Measurements from ENCODE around the gene ERC2. TPM values are rescaled to one million over a fixed set of nuclear protein-coding genes. Genes with fewer than 3 reads are reported as not detected.

ERC2 gene
- total RNA-seq, 1 donor from 2014 or later: 0.35 TPM

GRCh38 chr3:56488812-56489600 lies 20.7 kb upstream of the ERC2 start:
- no peaks in the 10 kb centered on the region for H3K4me1 Mint-ChIP-seq (ENCODE audit: unreplicated experiment)

GRCh38 chr3:56484525-56485032 lies 16.3 kb upstream of the ERC2 start:
- H3K27ac Mint-ChIP-seq (ENCODE audit: unreplicated experiment): no peak overlapping the region
- no peaks in the 10 kb centered on the region for H3K36me3 Mint-ChIP-seq (ENCODE audit: unreplicated experiment)
- H3K4me1 Mint-ChIP-seq (ENCODE audit: unreplicated experiment): no peaks in the 10 kb centered on the region
- H3K27me3 Mint-ChIP-seq (ENCODE audit: unreplicated experiment): peaks cover 3% of the 10 kb centered on the region
- no peaks in the 10 kb centered on the region for H3K9me3 Mint-ChIP-seq (ENCODE audit: unreplicated experiment)
- TF ChIP-seq, protein P1, sequence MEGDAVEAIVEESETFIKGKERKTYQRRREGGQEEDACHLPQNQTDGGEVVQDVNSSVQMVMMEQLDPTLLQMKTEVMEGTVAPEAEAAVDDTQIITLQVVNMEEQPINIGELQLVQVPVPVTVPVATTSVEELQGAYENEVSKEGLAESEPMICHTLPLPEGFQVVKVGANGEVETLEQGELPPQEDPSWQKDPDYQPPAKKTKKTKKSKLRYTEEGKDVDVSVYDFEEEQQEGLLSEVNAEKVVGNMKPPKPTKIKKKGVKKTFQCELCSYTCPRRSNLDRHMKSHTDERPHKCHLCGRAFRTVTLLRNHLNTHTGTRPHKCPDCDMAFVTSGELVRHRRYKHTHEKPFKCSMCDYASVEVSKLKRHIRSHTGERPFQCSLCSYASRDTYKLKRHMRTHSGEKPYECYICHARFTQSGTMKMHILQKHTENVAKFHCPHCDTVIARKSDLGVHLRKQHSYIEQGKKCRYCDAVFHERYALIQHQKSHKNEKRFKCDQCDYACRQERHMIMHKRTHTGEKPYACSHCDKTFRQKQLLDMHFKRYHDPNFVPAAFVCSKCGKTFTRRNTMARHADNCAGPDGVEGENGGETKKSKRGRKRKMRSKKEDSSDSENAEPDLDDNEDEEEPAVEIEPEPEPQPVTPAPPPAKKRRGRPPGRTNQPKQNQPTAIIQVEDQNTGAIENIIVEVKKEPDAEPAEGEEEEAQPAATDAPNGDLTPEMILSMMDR (IDR thresholded peaks at IDR 0.05): no peak
- no peak for DNase-seq (ENCODE audit: extremely low spot score, unreplicated experiment)
- no peak overlapping the region for H3K4me3 Mint-ChIP-seq (ENCODE audit: unreplicated experiment)

More at GRCh38 chr3:56488812-56489600, 20.7 kb upstream of the ERC2 start:
- H3K36me3 Mint-ChIP-seq (ENCODE audit: unreplicated experiment): no peaks in the 10 kb centered on the region
- no peak for DNase-seq (ENCODE audit: extremely low spot score, unreplicated experiment)
- no peaks in the 10 kb centered on the region for H3K9me3 Mint-ChIP-seq (ENCODE audit: unreplicated experiment)
- H3K27me3 Mint-ChIP-seq (ENCODE audit: unreplicated experiment): no peaks in the 10 kb centered on the region
- no peak overlapping the region for H3K4me3 Mint-ChIP-seq (ENCODE audit: unreplicated experiment)
- TF ChIP-seq, protein P1 (IDR thresholded peaks at IDR 0.05): no peak
- H3K27ac Mint-ChIP-seq (ENCODE audit: unreplicated experiment): no peak overlapping the region

GRCh38 chr3:56484122-56484521 lies 15.9 kb upstream of the ERC2 start:
- H3K27me3 Mint-ChIP-seq (ENCODE audit: unreplicated experiment): peaks cover 3% of the 10 kb centered on the region
- no peak overlapping the region for H3K27ac Mint-ChIP-seq (ENCODE audit: unreplicated experiment)
- H3K4me3 Mint-ChIP-seq (ENCODE audit: unreplicated experiment): no peak overlapping the region
- TF ChIP-seq, protein P1 (IDR thresholded peaks at IDR 0.05): no peak
- H3K4me1 Mint-ChIP-seq (ENCODE audit: unreplicated experiment): no peaks in the 10 kb centered on the region
- no peaks in the 10 kb centered on the region for H3K36me3 Mint-ChIP-seq (ENCODE audit: unreplicated experiment)
- DNase-seq (ENCODE audit: extremely low spot score, unreplicated experiment): no peak
- H3K9me3 Mint-ChIP-seq (ENCODE audit: unreplicated experiment): no peaks in the 10 kb centered on the region

- Mint-ChIP-seq H3K4me3 (ENCODE audit: unreplicated experiment) (no peak overlapping the region), H3K27me3 (ENCODE audit: unreplicated experiment) (peaks cover 15% of the 10 kb centered on the region), H3K4me1 (ENCODE audit: unreplicated experiment) (no peaks in the 10 kb centered on the region), H3K27ac (ENCODE audit: unreplicated experiment) (no peak overlapping the region), H3K9me3 (ENCODE audit: unreplicated experiment) (no peaks in the 10 kb centered on the region), H3K36me3 (ENCODE audit: unreplicated experiment) (no peaks in the 10 kb centered on the region)
- DNase-seq (ENCODE audit: extremely low spot score, unreplicated experiment): no peak
- TF ChIP-seq, protein P1 (IDR thresholded peaks at IDR 0.05): no peak
Measured at GRCh38 chr3:56477646-56478045, 9.4 kb upstream of the ERC2 start.

DNA sequence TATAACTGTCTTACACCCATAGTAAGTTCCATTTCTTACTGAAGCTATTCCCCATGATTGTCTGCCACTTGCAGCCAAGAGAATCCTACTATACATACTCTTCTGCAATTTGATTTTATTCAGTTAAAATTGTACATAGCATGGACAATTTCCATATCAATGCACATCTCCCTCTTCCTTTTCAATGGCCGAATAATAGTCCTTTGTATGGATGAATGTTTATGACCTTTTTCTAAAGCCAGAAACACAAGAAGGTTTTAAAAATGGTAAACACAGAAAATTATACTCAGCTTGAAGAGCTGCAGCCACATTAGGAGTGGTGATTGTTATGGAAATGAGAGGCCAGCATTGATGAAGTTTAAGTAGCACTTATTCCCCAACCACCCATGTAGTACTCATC lies 8.5 kb upstream of the ERC2 start:
- Mint-ChIP-seq H3K27me3 (ENCODE audit: unreplicated experiment) (peaks cover 15% of the 10 kb centered on the region), H3K4me1 (ENCODE audit: unreplicated experiment) (no peaks in the 10 kb centered on the region), H3K36me3 (ENCODE audit: unreplicated experiment) (no peaks in the 10 kb centered on the region), H3K4me3 (ENCODE audit: unreplicated experiment) (no peak overlapping the region), H3K9me3 (ENCODE audit: unreplicated experiment) (no peaks in the 10 kb centered on the region), H3K27ac (ENCODE audit: unreplicated experiment) (no peak overlapping the region)
- TF ChIP-seq, protein P1 (IDR thresholded peaks at IDR 0.05): no peak
- DNase-seq (ENCODE audit: extremely low spot score, unreplicated experiment): no peak
